AG09319 (cell line): Measurements from ENCODE around the gene BHLHE23.

Experiments
- DNase-seq: peaks from one replicate; pipeline ENCODE4 v3.0.0-alpha.2; 2010; ENCODE audit warnings: low read depth; ENCODE audit errors: extremely low read depth
- TF ChIP-seq, protein P1 (sequence below): IDR thresholded peaks from 2 replicates; pipeline ENCODE4 v1.5.1; 2011; ENCODE audit warnings: low read depth, mild to moderate bottlenecking, inconsistent platforms, low read length, moderate library complexity

BHLHE23 gene

DNA sequence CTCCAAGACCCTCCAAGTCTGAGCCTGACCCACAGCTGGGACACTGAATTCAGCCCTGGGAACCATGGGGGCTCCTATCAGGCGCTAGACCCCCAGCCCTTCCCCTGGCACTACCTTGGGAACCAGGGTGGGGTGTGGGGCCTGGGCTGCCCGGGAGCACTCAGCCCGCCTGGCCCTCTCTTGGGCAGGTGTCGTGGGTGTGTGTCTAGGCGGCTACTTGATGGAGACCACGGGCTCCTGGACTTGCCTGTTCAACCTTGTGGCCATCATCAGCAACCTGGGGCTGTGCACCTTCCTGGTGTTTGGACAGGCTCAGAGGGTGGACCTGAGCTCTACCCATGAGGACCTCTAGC lies 39.6 kb downstream of the BHLHE23 start:
- no peak for DNase-seq
- TF ChIP-seq, protein P1, sequence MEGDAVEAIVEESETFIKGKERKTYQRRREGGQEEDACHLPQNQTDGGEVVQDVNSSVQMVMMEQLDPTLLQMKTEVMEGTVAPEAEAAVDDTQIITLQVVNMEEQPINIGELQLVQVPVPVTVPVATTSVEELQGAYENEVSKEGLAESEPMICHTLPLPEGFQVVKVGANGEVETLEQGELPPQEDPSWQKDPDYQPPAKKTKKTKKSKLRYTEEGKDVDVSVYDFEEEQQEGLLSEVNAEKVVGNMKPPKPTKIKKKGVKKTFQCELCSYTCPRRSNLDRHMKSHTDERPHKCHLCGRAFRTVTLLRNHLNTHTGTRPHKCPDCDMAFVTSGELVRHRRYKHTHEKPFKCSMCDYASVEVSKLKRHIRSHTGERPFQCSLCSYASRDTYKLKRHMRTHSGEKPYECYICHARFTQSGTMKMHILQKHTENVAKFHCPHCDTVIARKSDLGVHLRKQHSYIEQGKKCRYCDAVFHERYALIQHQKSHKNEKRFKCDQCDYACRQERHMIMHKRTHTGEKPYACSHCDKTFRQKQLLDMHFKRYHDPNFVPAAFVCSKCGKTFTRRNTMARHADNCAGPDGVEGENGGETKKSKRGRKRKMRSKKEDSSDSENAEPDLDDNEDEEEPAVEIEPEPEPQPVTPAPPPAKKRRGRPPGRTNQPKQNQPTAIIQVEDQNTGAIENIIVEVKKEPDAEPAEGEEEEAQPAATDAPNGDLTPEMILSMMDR = no peak

GRCh38 chr20:62966212-62967148 lies 40.3 kb downstream of the BHLHE23 start:
- TF ChIP-seq, protein P1 = no peak
- DNase-seq = no peak

DNA sequence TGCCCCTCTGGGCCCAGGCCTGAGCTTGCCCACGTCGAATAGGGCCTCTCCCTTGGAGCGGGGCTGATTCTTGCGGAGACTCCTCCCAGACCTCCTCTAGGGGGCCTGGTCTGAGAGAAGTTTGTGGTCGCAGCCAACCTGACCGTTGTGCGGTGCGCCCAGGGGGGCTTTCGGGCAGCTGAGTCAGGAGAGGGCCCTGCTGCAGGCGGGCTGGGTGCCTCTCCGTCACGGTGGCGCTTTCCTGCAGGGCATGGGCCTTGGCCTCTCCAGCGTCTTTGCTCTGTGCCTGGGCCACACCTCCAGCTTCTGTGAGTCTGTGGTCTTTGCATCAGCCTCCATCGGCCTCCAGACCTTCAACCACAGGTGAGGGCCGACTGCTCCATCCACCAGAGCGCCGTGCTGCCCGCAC lies 41.4 kb downstream of the BHLHE23 start:
- TF ChIP-seq, protein P1 = no peak
- DNase-seq = no peak

DNA sequence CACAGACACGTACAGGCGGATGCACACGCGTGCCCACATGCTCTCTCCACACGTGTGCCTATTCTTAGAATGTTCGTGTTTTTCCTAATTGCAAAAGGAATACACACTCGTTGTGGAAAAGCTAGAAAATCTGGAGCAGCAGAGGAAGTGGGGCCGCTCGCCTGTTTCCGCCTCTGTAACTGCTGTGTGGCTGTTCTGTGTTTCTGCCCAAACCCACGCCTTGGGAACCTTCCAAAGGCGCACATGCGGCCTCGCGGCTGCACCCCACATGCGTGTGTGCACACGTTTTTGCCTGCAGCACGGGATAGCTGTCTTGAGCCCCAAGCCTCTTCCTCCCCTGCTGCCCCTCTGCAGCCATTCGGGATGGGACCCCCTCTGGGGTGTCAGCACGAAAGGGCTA lies 42.1 kb downstream of the BHLHE23 start:
- TF ChIP-seq, protein P1 = no peak

GRCh38 chr20:62963614-62964397 lies 43.0 kb downstream of the BHLHE23 start:
- TF ChIP-seq, protein P1 = no peak
- DNase-seq = no peak

More for the DNA sequence above, 42.1 kb downstream of the BHLHE23 start:
- no peak for DNase-seq

- TF ChIP-seq, protein P1 = no peak
- DNase-seq = no peak
Observed at GRCh38 chr20:62962891-62963613, 43.7 kb downstream of the BHLHE23 start.
